AG09309 (cell line): Measurements from ENCODE around the gene OLFM1.

Experiments
- DNase-seq: peaks from one replicate; pipeline ENCODE4 v3.0.0-alpha.2; 2010; ENCODE audit warnings: low read depth
- H3K4me3 ChIP-seq: 2 replicates; pipeline ENCODE4 v1.5.1; 2011; ENCODE audit warnings: mild to moderate bottlenecking, low read depth, low read length, moderate library complexity; ENCODE audit not compliant: control insufficient read depth
- TF ChIP-seq, protein P1 (sequence below): IDR thresholded peaks from 2 replicates; pipeline ENCODE4 v1.5.1; 2011; ENCODE audit warnings: mild to moderate bottlenecking, low read depth, low read length, inconsistent platforms; ENCODE audit not compliant: insufficient read depth, control insufficient read depth; ENCODE audit errors: missing control alignments

OLFM1 gene

DNA sequence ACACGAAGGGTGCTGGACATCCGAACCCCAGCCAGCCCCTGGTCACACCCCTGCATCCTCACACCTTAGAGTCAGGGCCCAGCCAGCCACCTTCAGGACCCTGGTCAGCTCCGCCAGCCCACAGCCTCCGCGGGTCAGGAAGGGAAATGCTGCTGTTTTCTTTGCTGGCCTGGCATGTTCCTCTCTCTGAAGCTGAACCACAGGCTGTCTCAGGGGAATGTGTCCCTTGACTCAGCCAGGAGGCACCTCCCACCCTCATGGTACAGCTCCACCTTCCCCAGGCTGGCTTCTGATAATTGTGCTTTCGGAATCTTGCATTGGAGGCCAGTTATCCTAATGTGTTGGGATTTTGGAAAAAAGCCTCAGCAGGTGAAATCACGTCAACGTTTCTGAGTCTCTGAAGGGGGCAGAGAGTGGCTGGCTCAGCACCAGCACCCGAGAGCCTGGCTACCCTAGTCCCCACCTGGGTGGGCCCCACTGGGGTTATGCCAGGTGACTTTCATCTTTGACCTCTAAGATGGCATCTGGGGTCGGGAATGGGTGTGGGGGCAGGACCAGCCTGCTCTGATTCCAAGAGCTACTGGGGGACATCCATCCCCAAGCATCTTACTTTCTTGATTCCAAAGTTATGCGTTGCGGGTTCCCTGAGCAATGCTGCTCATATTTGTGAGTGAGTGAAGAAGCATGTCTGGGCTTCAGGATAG lies 9.8 kb upstream of the OLFM1 start:
- no peak overlapping the region for H3K4me3 ChIP-seq
- no peak for DNase-seq
- TF ChIP-seq, protein P1, sequence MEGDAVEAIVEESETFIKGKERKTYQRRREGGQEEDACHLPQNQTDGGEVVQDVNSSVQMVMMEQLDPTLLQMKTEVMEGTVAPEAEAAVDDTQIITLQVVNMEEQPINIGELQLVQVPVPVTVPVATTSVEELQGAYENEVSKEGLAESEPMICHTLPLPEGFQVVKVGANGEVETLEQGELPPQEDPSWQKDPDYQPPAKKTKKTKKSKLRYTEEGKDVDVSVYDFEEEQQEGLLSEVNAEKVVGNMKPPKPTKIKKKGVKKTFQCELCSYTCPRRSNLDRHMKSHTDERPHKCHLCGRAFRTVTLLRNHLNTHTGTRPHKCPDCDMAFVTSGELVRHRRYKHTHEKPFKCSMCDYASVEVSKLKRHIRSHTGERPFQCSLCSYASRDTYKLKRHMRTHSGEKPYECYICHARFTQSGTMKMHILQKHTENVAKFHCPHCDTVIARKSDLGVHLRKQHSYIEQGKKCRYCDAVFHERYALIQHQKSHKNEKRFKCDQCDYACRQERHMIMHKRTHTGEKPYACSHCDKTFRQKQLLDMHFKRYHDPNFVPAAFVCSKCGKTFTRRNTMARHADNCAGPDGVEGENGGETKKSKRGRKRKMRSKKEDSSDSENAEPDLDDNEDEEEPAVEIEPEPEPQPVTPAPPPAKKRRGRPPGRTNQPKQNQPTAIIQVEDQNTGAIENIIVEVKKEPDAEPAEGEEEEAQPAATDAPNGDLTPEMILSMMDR, result no peak

DNA sequence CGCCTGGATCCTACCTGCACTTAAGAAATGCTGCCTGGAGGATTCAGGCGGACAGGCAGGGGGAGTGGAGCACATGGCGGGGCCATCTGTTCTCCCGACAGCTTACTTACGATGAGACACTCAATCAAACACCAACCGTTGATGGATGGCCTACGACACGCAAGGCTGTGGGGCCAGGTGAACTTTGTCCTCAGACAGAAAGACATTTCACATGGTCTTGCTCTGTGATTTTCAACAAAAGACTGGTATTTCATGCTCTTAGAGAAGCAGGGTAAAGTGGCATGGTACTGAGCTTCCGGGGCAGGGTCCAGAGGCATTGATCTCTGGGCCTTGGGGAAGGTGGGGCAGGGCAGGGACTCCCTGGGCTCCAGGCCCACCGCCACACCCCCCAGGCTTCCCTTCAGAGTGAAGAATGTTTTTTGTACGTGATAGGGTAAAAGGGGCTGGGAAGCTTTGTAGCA lies 9.1 kb upstream of the OLFM1 start:
- no peak for DNase-seq
- H3K4me3 ChIP-seq, result no peak overlapping the region
- TF ChIP-seq, protein P1, result no peak

- no peak for DNase-seq
- TF ChIP-seq, protein P1, result no peak
- no peak overlapping the region for H3K4me3 ChIP-seq
Measured at GRCh38 chr9:135079018-135079417, 8.4 kb upstream of the OLFM1 start.

DNA sequence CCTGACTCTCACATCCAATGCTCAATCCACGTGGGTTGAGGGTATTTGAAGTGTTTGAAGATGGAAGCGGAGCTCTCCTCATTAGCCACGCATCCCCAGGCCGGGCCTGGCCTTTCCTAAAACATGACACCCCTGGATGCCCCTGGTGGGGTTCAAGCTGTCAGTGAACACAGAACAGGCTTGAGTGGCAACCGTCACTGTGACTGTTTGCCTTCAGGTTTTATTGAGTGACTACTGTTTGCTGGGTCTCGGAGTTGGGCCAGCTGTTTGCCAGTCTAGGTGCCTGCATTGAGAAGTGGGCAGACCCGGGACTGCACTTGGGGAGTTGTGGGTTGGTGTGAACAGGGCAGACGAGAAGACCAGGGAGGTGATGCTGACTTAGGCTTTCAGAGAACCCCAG lies 7.8 kb upstream of the OLFM1 start:
- DNase-seq, result no peak
- TF ChIP-seq, protein P1, result no peak
- no peak overlapping the region for H3K4me3 ChIP-seq

DNA sequence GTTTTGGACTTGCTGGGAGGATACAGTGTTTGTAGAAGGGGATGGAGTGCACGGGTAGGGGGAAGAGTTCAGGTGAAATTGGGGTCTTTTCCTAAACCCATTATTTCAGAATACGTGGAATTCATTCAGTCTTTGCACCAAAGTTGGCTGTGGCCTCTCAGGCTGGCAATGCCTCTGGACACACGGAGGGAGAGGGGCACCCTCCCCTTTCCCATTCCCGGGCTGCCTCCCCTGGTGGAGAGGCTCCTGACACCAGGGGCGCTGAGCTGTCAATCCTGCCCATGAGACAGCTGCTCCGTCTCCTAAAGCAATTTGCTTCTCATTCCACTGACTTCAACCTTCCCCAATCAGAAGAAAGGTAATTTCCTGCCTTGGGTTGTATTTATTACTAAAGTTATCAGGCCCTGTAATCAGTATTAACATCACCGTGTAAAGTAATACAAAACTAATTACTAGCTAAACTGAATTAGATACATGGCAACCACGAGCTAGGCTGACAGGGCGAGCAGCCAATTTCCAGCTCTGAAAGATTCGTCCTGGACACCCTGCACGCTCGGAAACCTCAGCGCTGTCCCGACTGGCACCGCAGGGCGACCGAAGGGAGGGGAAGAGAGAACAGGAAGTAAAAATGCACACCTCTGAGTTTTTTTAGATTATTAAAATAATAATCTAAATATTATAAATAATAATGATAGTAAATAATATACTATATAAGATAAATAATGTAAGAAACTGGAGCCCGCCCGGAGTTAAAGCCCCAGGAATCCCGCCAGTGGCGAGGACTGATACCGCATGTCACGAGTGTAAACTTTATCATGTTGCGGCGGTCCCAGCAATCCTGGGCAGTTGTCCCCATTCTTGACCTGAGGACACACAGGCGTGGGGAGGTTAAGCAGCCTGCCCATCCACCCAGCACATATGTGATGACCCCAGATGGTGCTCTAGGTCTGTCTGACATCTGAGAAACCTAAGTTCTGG lies 6.9 kb upstream of the OLFM1 start:
- TF ChIP-seq, protein P1, result no peak
- H3K4me3 ChIP-seq, result no peak overlapping the region
- DNase-seq, result no peak

DNA sequence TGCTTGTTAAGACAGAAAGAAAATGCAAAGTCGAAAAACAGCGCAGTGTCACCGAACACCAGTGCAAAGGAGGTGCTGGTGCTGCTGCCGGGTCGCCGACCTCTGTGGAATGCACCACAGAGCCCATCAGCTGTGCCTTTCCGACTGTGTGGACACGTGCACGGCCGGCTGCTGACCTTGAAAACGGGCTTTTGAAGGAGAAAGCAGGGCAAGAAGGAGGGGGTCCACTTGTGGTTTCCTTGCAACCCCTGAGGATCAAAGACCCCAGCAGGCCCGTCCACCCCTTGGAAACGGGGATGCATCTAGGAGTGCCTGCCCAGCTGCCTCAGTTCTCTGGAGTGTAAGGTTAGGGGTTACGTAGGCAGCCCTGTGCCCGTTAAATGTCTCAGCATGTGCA lies 6.2 kb upstream of the OLFM1 start:
- no peak overlapping the region for H3K4me3 ChIP-seq
- TF ChIP-seq, protein P1, result no peak
- no peak for DNase-seq
